HAP-1 (cell line): Measurements from ENCODE around the gene GPLD1.
"Not testable (repeated sequence)": the region's sequence is repeated elsewhere in the genome, so short reads cannot be mapped to it uniquely, and the experiment has no call there.

ENCODE experiments used
- DNase-seq, 2 experiments: peaks; one replicate each; pipeline ENCODE4 v3.0.0-alpha.2; 2016 to 2020; ENCODE audit warnings: low spot score in 2 of 2
- H3K27me3 ChIP-seq: fragments of 250-450 bp; sonication (Bioruptor Pico); 2 replicates; pipeline ENCODE4 v1.5.1; 2020; ENCODE audit warnings: low read depth, mild to moderate bottlenecking, moderate library complexity
- H3K36me3 ChIP-seq: fragments of 250-450 bp; sonication (Bioruptor Pico); replicated peaks from 2 replicates; pipeline ENCODE4 v1.5.1; 2020; ENCODE audit warnings: mild to moderate bottlenecking
- H3K4me1 ChIP-seq: fragments of 250-450 bp; sonication (Bioruptor Pico); 2 replicates; pipeline ENCODE4 v1.5.1; 2020; ENCODE audit warnings: mild to moderate bottlenecking
- H3K4me3 ChIP-seq: fragments of 250-450 bp; sonication (Bioruptor Pico); 2 replicates; pipeline ENCODE4 v1.5.1; 2020; ENCODE audit warnings: mild to moderate bottlenecking, moderate library complexity
- H3K9me3 ChIP-seq: fragments of 250-450 bp; sonication (Bioruptor Pico); 2 replicates; pipeline ENCODE4 v1.5.1; 2020; ENCODE audit warnings: mild to moderate bottlenecking, moderate library complexity
- in situ Hi-C: fragments of 300-500 bp; cut with MboI; formaldehyde crosslinking; loops from 3 replicates; pipeline ENCODE4 v1.14.3; 2020; ENCODE audit warnings: low sequenced_read_pairs, inconsistent platforms, mixed read lengths

The GPLD1 gene

GRCh38 chr6:24432611-24433010 lies 56.8 kb downstream of the GPLD1 start:
- Histone ChIP-seq H3K4me3 (no peak overlapping the region), H3K27me3 (no peaks in the 10 kb centered on the region), H3K36me3 (no peaks in the 10 kb centered on the region; the same call in none of the 2 replicates), H3K9me3 (no peaks in the 10 kb centered on the region), H3K4me1 (peaks cover 3% of the 10 kb centered on the region; the same call in 1 of the 2 replicates)
- DNase-seq: no peak
- in situ Hi-C loops: no loop called here

- Histone ChIP-seq H3K4me1 (peaks cover 3% of the 10 kb centered on the region; the same call in 1 of the 2 replicates), H3K9me3 (no peaks in the 10 kb centered on the region), H3K36me3 (peaks cover 7% of the 10 kb centered on the region), H3K27me3 (no peaks in the 10 kb centered on the region), H3K4me3 (no peak overlapping the region)
- DNase-seq: peak; percentile 36 to 55
- in situ Hi-C loops: no loop called here
These were observed 58.3 kb downstream of the GPLD1 start for GRCh38 chr6:24431045-24431451.

DNA sequence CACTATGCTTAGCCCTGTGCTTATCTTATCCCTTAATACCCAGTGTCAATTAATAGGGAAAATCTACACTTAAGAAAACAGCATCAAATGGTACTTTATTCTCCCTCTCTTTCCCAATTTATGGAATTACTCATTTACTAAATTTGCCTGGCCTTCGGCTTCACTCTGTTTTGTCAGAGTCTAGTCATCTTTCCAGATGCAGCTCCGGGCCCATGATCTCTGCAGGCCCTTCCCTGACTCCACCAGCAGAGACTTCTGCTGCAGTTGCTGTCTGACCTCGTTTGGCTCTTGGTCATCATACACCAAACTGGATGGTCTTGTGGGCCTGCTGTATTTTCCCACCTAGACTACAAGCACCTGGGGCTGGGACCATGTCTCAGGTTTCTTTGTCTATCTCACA lies 59.3 kb downstream of the GPLD1 start:
- in situ Hi-C loops: no loop called here
- Histone ChIP-seq H3K36me3 (peaks cover 15% of the 10 kb centered on the region), H3K9me3 (no peaks in the 10 kb centered on the region), H3K4me1 (peaks cover 3% of the 10 kb centered on the region; the same call in 1 of the 2 replicates), H3K4me3 (no peak overlapping the region), H3K27me3 (no peaks in the 10 kb centered on the region)
- DNase-seq: no peak

DNA sequence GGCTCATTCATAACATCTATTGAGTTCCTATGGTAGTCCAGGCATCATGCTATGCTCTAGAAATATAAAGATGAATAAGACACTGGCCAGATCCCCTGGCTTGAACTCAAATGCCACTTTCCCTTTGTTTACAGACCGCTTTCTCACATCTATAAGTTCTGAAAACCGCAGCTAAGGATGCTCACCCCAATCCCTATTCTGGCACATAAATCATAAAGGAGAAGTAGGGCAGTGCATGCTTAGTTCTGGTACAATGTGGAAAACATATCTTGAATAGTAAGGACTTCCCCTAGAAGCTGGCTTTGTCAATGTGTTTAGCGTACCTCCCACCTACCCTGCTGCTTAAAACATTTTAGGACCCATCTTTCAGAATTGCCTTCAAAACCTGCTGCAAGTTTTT lies 60.2 kb downstream of the GPLD1 start:
- in situ Hi-C loops: no loop called here
- H3K4me1 ChIP-seq: peaks cover 3% of the 10 kb centered on the region; the same call in 1 of the 2 replicates
- DNase-seq: no peak
- H3K4me3 ChIP-seq: no peak overlapping the region
- H3K27me3 ChIP-seq: no peaks in the 10 kb centered on the region
- peaks cover 25% of the 10 kb centered on the region for H3K36me3 ChIP-seq
- H3K9me3 ChIP-seq: no peaks in the 10 kb centered on the region

DNA sequence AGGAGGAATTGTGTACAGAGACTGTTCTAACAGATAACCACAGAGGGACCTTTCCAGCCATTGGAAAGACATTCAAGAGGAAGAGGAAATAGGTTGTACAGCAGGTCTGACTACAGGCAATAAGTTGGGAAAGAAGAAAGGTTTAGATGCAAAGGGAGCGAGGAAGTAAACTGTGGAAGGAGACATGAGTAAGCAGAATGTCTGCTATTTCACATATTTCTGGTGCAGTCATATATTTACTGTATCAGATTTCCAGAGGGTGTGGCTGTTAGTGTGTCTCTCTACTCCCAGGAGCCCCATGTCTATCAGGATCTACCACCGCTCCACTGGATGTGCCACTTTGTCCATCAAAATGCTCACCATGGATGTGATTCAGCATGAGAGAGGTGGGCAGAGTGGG lies 60.8 kb downstream of the GPLD1 start:
- Histone ChIP-seq H3K4me3 (no peak overlapping the region), H3K4me1 (peaks cover 3% of the 10 kb centered on the region; the same call in 1 of the 2 replicates), H3K27me3 (no peaks in the 10 kb centered on the region), H3K9me3 (no peaks in the 10 kb centered on the region), H3K36me3 (peaks cover 30% of the 10 kb centered on the region)
- DNase-seq: no peak
- in situ Hi-C loops: no loop called here

DNA sequence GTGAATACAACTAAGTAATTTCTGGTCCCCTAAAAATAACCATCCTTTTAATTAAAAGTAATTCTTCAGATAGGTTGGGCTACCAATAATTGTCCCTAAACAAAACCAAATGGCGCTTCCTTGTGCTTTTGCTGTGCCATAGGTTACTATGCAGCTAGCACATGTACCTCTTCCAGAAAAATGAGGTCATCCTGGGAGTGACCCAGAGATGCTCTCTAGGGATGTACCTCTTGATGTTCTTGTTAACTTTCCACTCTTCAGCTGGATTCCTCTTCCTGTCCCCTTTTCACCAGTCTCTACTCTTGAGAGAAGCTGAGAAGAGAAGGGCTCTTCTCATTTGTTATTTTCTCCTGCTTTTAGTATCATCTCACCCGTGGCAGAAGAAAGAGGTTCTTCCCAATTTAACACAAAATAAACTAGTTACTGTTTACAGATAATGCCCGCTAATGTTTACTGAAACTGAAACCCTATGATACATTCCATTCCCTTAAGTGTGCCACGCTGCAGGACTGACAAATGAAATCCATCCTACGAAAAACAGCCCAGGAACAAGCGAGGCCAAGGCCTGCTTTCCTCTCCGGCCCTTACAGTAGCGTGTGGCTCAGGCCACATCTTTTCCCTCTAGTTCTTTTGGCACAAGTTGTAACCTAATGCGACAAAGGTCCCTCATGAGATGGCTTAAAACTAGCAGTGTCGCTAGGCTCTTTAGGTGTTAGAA lies 62.5 kb downstream of the GPLD1 start:
- Histone ChIP-seq H3K4me3 (no peak overlapping the region), H3K36me3 (peaks cover 42% of the 10 kb centered on the region), H3K27me3 (no peaks in the 10 kb centered on the region), H3K4me1 (no peaks in the 10 kb centered on the region; the same call in 1 of the 2 replicates), H3K9me3 (no peaks in the 10 kb centered on the region)
- no peak for DNase-seq
- in situ Hi-C loops: no loop called here

GRCh38 chr6:24425091-24425490 lies 64.3 kb downstream of the GPLD1 start:
- peaks cover 58% of the 10 kb centered on the region for H3K36me3 ChIP-seq
- no peaks in the 10 kb centered on the region; the same call in 1 of the 2 replicates for H3K4me1 ChIP-seq
- H3K9me3 ChIP-seq: no peaks in the 10 kb centered on the region
- H3K4me3 ChIP-seq: no peak overlapping the region
- H3K27me3 ChIP-seq: no peaks in the 10 kb centered on the region
- no peak for DNase-seq
- in situ Hi-C loops: no loop called here

GRCh38 chr6:24419526-24419925 lies 69.9 kb downstream of the GPLD1 start:
- no peak for DNase-seq
- Histone ChIP-seq H3K9me3 (no peaks in the 10 kb centered on the region), H3K4me3 (no peak overlapping the region), H3K36me3 (peaks cover 88% of the 10 kb centered on the region), H3K4me1 (no peaks in the 10 kb centered on the region), H3K27me3 (no peaks in the 10 kb centered on the region)
- in situ Hi-C loops: no loop called here

DNA sequence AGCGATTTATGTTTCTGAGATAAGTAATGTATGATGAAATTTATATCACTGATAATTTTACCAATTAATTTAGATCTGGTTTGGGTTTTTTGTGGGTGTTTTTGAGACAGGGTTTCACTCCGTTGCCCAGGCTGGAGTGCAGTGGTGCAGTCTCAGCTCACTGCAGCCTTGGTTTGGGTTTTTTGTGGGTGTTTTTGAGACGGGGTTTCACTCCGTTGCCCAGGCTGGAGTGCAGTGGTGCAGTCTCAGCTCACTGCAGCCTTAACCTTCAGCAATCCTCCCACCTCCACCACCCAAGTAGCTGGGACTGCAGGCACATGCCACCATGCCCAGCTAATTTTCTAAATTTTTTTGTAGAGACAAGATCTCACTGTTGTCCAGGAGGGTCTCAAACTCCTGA lies 73.6 kb downstream of the GPLD1 start:
- no peak for DNase-seq
- Histone ChIP-seq H3K36me3 (peaks cover 78% of the 10 kb centered on the region), H3K4me3 (no peak overlapping the region), H3K4me1 (no peaks in the 10 kb centered on the region), H3K27me3 (no peaks in the 10 kb centered on the region), H3K9me3 (no peaks in the 10 kb centered on the region)
- in situ Hi-C loops: no loop called here

GRCh38 chr6:24414531-24414930 lies 74.8 kb downstream of the GPLD1 start:
- peaks cover 74% of the 10 kb centered on the region for H3K36me3 ChIP-seq
- H3K4me1 ChIP-seq, H3K9me3 ChIP-seq, DNase-seq, H3K4me3 ChIP-seq, in situ Hi-C loops, H3K27me3 ChIP-seq: not testable (repeated sequence)

- no peaks in the 10 kb centered on the region for H3K9me3 ChIP-seq
- no peak for DNase-seq
- in situ Hi-C loops: no loop called here
- H3K27me3 ChIP-seq: no peaks in the 10 kb centered on the region
- no peak overlapping the region for H3K4me3 ChIP-seq
- H3K4me1 ChIP-seq: no peaks in the 10 kb centered on the region
- peaks cover 71% of the 10 kb centered on the region for H3K36me3 ChIP-seq
These were observed 77.1 kb downstream of the GPLD1 start for GRCh38 chr6:24412294-24412693.

- in situ Hi-C loops: no loop called here
- Histone ChIP-seq H3K9me3 (no peaks in the 10 kb centered on the region), H3K36me3 (peaks cover 66% of the 10 kb centered on the region), H3K4me1 (no peaks in the 10 kb centered on the region), H3K27me3 (no peaks in the 10 kb centered on the region), H3K4me3 (no peak overlapping the region)
- DNase-seq: no peak
These were observed 78.8 kb downstream of the GPLD1 start for GRCh38 chr6:24410622-24411021.

DNA sequence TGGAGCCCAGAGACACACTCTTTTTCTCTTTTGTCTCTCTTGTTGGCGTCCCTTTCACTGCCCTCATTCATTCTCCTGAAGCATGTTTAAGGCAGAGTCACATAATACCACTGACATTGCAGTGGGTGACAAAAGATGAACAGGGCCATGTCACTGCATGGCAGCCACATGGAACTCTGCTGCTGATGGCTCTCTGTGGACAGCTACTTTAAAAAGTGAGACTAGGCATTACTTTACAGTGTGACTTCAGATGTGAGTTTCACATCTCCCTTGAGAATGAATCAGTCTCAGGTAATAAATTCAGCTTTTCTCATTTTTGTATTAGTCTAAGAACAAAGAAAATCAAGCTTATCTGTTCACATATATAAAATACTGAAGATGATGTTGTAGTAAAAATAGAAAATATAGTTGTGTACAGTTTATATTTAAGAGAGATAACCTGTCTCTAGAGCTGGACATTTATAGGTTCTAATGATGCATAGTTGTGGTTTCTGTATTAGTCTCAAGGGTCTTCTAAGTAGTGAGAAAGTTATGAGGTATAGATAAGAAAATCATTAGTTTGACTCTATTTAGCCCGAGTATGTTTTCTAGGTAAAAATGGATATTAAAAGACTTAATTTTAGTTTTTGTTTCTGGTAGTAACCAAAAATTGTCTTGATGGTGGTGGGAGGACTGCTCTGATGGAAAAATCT lies 80.5 kb downstream of the GPLD1 start:
- H3K4me3 ChIP-seq: no peak overlapping the region
- in situ Hi-C loops: no loop called here
- H3K27me3 ChIP-seq: no peaks in the 10 kb centered on the region
- no peaks in the 10 kb centered on the region for H3K9me3 ChIP-seq
- peaks cover 66% of the 10 kb centered on the region for H3K36me3 ChIP-seq
- no peak for DNase-seq
- peaks cover 14% of the 10 kb centered on the region for H3K4me1 ChIP-seq

- peaks cover 42% of the 10 kb centered on the region for H3K36me3 ChIP-seq
- no peaks in the 10 kb centered on the region for H3K9me3 ChIP-seq
- no peak for DNase-seq
- no peaks in the 10 kb centered on the region for H3K27me3 ChIP-seq
- H3K4me3 ChIP-seq: no peak overlapping the region
- in situ Hi-C loops: no loop called here
- peaks cover 32% of the 10 kb centered on the region for H3K4me1 ChIP-seq
These were observed 84.1 kb downstream of the GPLD1 start for GRCh38 chr6:24405262-24405661.
